HG03378 (cell line): ENCODE data around the gene SGO1.
A peak's percentile ranks its signal among the peaks of the same experiment; 100 is the strongest.
"Not testable (repeated sequence)": the region's sequence is repeated elsewhere in the genome, so short reads cannot be mapped to it uniquely, and the experiment has no call there.

Source experiments
- ATAC-seq: cut with Tn5 transposase; IDR thresholded peaks from one replicate; pipeline ENCODE4 v1.9.1; 2021; ENCODE audit warnings: mild to moderate bottlenecking, moderate library complexity; ENCODE audit not compliant: unreplicated experiment

SGO1 gene

DNA sequence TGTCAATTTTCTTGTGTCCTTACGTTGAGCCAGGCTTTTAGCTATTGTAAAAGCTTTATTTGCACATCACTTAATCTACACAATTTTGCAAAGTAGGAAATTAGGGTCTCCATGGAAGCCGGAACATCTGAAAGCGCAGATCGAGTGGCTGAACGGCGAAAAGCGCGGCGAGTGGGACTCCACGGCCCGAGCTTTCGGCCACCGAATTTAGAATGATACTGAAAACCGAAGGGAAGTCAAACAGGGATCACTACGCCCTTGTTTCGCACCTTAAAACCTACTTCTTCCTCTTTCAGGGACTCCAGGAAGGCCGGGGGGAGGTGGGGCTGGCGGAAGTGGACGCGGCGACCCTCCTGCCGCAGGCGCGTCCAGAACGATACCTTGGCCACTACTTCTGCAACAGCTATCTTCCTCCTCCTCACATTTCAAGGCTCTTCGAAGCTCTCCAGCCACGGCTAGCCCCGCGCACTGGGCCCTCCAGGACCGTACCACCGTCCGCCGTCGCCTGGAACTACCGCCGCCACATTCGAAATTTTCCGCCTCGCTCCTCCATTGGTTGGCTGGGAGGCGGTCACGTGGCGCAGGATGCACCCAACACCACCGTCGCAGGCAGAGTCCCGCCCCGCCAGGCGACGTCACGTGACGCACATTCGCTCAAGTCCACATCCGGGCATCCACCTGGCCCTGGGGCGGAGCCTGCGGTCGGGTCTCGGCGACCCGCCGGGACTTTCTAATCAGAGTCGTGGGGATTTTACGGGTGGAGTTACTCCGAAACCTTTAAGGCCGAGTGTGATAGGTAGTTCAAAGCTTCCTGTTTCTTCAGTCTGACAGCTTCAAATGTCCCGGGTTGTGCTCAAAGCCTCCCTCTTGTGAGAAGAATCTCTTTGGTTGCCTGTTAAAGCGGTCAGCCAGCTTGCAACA is at the start of gene SGO1:
SGO1 (minus strand) TSS at position 528 of the 921 bp plus-strand sequence. CDS start 2,179 bp downstream, outside the sequence.
- peak; percentile 93 for ATAC-seq

DNA sequence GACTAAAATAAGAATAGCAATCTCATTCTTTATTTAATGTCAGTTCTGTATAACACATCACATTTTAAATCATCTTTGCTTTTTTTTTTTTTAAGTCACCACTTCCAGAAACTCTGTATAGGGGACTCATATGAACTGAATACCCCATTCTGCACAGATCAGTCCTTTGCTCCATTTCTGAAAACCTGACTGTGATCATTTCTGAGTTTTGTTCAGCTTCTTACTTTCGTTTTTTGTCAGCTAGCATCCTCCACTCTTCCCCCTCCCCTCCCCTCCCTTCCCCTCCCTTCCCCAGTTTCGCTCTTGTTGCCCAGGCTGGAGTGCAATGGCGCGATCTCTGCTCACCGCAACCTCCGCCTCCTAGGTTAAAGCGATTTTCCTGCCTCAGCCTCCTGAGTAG is 49.8 kb upstream of the SGO1 start:
- no peak for ATAC-seq

DNA sequence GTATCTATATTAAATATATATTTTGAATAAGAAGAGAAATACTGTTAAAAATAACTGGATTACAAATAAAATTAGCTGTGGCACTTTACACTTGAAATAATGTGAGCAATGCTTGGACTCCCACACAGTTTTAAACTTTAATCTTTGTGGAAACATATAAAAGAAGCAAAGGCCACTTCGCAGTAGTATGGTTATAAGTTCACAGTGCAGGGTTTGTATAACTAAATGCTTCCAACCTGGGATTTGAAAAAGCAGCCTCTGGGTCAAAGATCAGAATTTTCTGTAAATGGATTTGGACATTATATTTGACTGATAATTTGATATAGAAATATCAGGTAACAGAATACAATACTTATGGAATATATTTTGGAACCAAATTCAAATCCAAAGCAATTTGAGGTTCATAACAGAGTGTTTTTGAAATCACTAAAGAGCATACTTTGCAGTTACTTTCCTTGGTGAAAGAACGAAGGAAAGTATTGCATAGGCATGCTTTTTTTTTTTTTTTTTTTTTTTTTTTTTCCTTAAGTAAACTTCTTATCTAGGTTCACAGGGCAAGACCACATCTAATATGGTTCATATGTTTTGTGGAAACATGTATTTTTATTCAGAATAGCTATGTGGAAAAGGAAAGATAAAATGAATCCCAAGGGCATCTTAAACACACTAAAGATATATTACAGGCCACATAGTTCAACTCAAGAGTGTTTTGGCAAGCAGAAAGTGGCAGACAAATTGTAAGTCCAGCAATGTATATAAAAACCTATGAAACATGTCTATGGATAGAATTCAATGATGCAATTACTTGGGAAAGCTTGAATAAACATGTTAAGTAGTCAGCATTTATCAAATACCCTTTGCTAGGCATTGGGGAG is 47.1 kb upstream of the SGO1 start:
- ATAC-seq = no peak

DNA sequence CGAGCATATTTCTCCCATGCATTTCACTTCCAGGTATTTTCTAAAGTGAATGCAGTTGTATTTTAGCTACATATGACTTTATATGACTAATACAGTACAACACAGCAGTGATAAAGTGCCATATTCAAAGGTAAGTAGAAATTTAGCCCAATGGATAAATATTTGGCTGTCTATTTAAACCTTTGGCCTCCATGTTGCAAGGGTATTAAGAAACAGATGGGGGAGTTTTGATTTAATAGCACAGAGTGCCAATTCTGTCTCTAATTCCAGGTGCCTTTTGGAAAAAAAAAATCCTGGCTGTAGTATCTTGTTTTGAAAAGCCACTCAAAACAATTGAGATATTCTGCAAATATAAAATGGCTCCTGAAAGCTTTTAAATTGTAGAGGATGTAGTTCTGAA is 44.9 kb upstream of the SGO1 start:
- ATAC-seq = no peak

DNA sequence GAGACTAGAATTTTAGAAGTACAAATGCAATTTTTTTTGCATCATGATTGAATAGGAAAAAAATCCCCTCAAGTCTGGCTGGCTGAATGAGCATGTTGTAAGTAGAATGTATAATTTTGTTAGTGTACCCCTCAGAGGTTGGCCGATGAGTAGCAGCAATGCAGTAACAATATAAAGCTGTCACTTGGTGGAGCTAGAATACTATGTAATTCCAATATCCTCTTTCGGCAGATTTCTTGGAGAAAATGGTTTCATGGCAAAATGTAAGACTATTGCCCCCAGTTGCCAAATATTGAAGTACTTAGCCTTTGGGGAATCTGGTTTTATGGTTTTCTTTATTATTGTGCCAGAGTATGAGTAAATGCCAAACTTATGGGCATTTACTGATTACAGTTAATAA is 39.8 kb upstream of the SGO1 start:
- no peak for ATAC-seq

DNA sequence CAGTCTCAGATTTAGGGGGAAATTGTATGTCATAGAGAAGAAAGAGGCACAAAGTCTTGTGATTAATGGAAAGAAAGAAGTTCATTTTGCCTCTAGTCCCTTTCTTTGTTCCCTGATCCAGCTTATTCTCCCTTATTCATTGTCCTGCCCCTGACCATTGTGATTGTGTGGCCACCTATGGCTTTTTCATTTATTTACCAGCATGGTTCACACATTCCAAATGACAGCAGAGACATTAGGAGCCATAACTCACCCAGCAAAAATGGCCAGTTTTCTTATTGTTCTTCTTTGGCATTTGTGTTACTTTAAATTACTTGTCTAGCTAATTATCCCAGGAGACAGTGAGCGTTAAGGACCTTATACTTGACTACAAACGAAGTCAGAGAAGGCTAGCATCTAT is 36.3 kb upstream of the SGO1 start:
- ATAC-seq = no peak

DNA sequence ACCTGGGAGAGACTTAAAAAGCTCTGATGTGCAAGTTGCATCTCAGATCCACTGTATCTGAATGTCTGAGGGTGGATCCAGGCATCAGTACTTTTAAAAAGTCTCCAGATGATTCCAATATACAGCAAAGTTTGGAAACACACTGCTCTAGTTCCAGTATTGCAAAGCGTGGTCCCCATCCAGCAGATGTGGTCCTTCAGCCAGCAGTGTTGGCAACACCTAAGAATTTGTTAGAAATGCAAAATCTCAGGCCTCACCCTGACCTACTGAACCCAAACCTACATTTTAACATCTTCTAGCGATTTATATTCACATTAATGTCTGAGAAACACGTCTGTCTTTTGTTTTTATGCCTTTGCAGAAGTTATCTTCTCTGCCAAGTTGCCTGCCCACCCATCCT is 32.2 kb upstream of the SGO1 start:
- ATAC-seq = no peak

DNA sequence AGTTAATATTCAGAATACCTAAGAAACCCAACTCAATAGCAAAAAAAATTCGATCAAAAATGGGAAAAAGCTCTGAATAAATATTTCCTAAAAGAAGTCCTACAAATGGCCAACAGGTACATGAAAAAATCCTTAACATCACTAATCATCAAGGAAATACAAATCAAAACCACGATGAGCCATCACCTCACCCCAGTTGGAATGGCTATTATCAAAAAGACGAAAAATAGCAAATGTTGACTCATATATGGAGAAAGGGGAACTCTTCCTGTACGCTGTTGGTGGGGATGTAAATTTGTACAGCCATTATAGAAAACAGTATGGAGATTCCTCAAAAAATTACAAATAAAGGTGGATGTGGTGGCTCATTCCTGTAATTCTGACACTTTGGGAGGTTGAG is 29.6 kb upstream of the SGO1 start:
- ATAC-seq = no peak

DNA sequence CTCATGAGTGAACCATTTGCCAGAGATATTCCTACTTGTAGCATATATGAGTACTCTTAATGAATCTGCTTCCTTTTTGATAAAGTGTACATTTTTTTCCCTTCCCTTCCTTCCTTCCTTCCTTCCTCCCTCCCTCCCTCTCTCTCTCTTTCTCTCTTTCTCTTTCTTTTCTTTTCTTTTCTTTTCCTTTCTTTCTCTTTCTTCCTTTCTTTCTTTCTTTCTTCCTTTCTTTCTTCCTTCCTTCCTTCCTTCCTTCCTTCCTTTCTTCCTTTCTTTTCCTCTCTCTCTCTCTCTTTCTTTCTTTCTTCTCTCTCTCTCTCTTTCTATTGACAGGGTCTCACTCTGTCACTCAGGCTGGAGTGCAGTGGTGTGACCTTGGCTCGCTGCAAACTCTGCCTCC is 27.5 kb upstream of the SGO1 start:
- ATAC-seq = not testable (repeated sequence)

DNA sequence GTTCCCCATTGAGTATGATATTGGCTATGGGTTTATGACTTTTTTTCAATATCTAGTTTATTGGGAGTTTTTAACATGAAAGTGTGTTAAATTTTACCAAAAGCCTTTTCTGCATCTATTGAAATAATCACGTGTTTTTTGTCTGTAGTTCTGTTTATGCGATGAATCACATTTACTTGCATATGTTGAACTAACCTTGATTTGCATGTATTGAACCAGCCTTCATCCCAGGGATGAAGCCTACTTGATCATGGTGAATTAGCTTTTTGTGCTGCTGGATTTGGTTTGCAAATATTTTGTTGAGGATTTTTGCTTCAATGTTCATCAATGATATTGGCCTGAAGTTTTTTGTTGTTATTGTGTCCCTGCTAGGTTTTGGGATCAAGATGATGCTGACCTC is 21.9 kb upstream of the SGO1 start:
- not testable (repeated sequence) for ATAC-seq

DNA sequence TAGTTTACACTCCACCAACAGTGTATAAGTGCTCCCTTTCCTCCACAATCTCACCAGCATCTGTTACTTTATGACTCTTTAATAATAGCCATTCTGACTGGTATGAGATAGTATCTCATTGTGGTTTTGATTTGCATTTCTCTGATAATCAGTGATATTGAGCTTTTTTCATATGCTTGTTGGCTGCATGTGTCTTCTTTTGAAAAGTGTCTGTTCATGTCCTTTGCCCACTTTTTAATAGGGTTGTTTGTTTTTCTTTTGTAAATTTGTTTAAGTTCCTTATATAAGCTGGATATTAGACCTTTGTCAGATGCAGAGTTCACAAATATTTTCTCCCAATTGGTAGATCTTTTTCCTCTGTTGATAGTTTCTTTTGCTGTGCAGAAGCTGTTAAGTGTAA is 19.9 kb upstream of the SGO1 start:
- not testable (repeated sequence) for ATAC-seq

DNA sequence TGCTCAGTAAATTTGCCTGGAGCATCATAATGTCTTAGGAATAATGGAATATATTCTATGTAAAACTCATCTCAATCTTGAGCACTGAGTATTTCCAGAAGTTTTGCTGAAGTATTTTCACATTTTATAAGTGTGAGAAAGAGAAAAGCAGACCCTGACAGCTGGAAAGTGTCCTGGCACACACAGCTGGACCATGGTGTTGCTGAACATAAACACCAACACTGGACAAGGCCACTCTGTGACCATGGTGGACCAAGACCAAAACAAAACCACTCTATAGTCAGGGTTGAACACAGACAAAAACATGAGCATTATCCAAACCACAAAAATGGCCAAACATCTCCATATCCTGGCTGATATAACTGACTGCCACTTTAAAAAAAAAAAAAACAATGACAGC is 15.1 kb upstream of the SGO1 start:
- ATAC-seq = no peak

DNA sequence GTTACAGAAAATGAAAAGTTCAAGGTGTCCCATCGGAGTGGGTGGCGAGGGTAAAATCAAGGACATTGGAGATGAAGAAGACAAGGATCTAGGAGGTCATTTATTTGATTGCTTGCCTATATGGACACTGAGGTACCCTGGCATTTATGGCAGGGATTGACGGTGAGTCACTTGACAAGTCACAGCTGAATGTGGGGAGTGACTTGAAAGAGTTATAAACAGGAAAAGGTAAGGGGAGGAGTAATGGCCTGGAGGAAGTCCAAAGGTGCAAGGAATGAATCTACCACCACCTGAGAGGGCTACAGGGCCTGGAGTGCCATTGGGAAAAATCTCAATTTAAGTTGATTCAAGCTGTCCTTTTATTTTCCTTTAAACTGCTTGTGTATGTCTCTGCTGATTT is 11.8 kb upstream of the SGO1 start:
- ATAC-seq = no peak

DNA sequence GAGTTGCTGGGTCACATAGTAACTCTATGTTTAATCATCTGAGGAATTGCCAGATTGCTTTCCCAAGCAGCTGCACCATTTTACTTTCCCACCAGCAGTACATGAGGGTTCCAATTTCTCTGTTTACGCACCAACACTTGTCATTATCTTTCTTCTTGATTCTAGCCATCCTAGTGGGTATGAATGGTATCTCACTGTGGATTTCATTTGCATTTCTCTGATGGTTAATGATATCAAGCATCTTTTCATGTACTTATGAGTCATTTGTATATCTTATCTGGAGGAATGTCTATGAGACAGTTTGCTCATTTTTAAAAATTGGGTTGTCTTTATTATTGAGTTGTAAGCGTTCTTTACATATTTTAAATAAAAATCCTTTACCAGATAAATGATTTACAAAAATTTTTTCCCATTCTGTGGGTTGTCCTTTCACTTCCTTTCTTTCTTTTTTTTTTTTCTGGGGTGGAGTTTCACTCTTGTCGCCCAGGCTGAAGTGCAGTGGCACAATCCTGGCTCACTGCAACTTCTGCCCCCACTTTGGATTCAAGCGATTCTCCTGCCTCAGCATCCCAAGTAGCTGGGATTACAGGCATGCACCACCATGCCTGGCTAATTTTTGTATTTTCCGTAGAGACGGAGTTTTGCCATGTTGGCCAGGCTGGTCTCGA is 8.9 kb upstream of the SGO1 start:
- peak; percentile 50 for ATAC-seq

DNA sequence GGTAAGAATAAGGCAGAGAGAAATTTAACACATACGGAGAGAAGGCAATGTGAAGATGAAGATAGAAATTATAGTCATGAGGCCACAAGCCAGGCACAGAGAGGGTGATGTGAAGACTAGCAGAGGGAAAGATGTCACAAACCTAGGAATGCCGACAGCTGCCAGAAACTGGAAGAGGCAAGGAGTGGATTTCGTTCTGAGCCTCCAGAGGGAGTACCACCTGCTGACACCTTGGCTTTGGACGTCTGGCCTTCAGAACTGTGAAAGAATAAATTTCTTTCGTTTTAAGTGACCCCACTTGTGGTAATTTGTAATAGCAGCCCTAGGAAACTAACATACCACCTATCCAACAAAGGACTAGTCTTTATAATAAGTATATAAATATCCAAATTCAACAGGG is 5.0 kb upstream of the SGO1 start:
- no peak for ATAC-seq

DNA sequence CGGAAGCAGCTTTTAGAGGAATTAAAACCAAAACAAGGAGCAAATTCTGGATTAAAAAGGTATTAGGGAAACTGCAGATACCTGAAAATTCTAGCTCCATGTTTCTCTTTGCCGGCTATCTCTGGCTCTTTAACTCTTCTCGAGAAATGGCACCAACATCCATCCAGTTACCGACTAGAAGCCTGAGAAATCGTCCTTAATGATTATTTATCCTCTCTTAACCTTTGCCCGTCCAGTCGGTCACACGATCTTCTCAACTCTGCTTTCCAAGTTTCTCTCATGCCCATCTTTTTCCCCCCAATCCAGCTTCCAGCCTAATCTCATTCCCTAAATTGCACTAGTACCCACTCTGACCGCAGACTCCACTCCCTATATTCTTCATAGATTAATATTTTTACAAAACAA is 596 bp upstream of the SGO1 start:
- no peak for ATAC-seq

DNA sequence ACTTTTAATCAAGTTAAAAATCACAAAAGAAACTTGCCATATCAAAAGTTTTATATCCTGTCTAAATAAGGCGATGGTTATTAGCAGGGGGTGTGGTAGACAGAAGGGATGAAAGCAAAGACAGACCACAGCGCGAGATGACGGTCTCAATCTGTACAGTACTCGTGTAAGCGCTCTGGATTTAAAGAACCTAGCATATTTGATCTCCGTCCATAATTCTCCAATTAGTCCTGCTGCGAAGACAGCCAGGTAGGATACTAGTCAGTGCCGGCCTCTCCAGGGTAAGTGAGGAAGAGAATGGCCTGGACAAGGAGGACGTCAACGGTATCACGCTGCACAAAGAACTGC is 701 bp downstream of the SGO1 start:
- ATAC-seq = no peak

DNA sequence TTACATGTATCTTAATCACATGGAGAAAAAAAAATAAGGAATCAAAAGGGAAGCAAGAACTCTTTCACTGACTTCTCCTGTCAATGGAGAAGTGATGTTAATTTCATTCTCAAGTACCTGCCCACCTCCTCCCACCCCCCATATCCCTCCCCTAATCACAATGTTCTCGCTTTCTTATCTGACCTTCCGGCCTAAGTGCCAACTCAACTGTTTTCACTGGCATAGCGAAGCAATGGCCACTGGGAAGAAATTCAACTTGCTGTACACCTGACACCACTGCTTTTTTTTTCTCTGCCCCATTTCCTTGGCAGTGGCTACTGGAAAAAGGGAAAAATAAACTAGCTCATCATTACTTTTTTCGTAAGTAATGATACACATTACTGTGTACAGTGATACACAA is 3.8 kb downstream of the SGO1 start:
- ATAC-seq = no peak

DNA sequence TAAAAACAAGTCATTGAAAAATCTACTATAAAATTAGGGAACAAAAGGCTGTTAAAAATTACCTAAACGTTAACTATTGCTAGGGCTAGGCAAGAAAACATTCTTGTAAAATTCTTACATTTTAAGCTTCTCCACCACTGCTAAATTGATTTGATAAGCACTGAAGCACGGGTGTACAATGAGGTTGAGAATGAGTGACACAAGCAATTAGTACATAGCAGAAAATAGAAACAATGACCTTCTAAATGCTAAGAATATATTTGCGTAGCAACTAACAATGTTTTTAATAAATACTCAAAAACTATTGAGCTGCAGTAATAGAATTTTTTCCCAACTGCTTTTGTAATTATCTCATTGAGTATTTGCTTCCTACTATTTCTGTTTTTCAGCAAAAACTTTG is 4.7 kb downstream of the SGO1 start:
- ATAC-seq = no peak

DNA sequence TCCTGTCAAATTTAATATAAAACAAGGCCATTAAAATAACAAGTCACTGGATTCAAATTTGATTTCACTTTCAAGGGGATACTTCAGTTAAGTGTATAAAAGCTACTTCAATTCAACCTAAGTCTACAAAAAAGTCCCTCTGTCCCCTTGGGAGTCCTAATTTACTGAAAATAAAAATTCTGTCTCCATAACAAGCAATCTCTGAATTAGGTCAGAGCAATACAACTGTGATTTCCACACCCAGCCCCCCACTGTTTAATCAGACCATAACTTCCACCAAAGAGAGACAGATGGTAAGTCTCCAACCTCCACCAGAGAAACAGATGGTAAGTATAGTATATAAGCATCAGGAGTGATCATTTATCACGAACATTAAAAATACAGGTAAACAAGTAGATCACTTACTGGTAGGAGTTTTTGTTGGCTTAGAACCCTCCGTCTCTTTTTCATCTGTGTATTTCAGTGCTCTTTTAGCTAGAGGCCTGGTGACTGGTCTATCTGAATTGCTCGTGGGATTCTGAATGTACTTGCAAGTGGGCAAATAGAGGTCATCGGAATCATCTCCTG is 12.1 kb downstream of the SGO1 start:
- no peak for ATAC-seq

DNA sequence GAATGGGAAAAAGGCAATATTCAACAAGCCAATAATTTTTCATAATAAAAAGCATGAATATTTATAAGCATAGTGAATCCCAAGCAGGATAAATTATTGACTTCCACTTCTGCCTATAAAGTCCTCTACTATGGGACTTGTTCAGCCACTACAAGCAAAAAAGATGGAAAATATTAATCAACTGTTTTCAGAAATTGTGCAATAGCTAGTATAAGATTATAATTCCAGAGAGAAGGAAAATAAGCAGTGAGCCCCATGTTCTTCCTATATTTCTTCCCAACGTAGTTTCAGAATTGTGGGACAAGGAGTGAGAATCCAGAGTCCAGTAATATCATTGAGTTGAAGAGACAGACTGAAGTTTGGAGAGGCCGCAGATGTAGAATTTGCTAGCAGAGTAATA is 24.3 kb downstream of the SGO1 start:
- ATAC-seq = no peak
